Measurements from ENCODE around the gene SMAD6.

Gene SMAD6

GRCh38 chr15:66733976-66734375 lies 31.9 kb downstream of the SMAD6 start:
- TF ChIP-seq POLR2AphosphoS5 (IDR thresholded peaks at IDR 0.05; ENCODE audit: low read depth, low read length): no peak
- no peak for TF ChIP-seq FOXP2 (optimal IDR thresholded peaks at IDR 0.05; ENCODE audit: borderline replicate concordance, extremely low read depth, extremely low read length, insufficient read depth)
- no peak for TF ChIP-seq REST (IDR thresholded peaks at IDR 0.05; ENCODE audit: insufficient read depth in 1 of 2, low read depth in 2 of 2, low read length in 2 of 2)
- TF ChIP-seq TAF1 (IDR thresholded peaks at IDR 0.05; ENCODE audit: borderline replicate concordance, insufficient read depth, low read length): no peak
- TF ChIP-seq SIN3A (IDR thresholded peaks at IDR 0.05; ENCODE audit: borderline replicate concordance, insufficient read depth, low read length): no peak

- TF ChIP-seq POLR2AphosphoS5 (IDR thresholded peaks at IDR 0.05; ENCODE audit: low read depth, low read length) (no peak), TAF1 (IDR thresholded peaks at IDR 0.05; ENCODE audit: borderline replicate concordance, insufficient read depth, low read length) (no peak), FOXP2 (optimal IDR thresholded peaks at IDR 0.05; ENCODE audit: borderline replicate concordance, extremely low read depth, extremely low read length, insufficient read depth) (no peak), REST (IDR thresholded peaks at IDR 0.05; ENCODE audit: insufficient read depth in 1 of 2, low read depth in 2 of 2, low read length in 2 of 2) (no peak), SIN3A (IDR thresholded peaks at IDR 0.05; ENCODE audit: borderline replicate concordance, insufficient read depth, low read length) (no peak)
Measured at GRCh38 chr15:66734961-66735908, 33.2 kb downstream of the SMAD6 start.

- TF ChIP-seq FOXP2 (optimal IDR thresholded peaks at IDR 0.05; ENCODE audit: borderline replicate concordance, extremely low read depth, extremely low read length, insufficient read depth): no peak
- TF ChIP-seq REST (IDR thresholded peaks at IDR 0.05; ENCODE audit: insufficient read depth in 1 of 2, low read depth in 2 of 2, low read length in 2 of 2): no peak
- TF ChIP-seq POLR2AphosphoS5 (IDR thresholded peaks at IDR 0.05; ENCODE audit: low read depth, low read length): no peak
- no peak for TF ChIP-seq TAF1 (IDR thresholded peaks at IDR 0.05; ENCODE audit: borderline replicate concordance, insufficient read depth, low read length)
- no peak for TF ChIP-seq SIN3A (IDR thresholded peaks at IDR 0.05; ENCODE audit: borderline replicate concordance, insufficient read depth, low read length)
Measured at GRCh38 chr15:66735909-66736305, 33.9 kb downstream of the SMAD6 start.

GRCh38 chr15:66737243-66738010 lies 35.4 kb downstream of the SMAD6 start:
- no peak for TF ChIP-seq POLR2AphosphoS5 (IDR thresholded peaks at IDR 0.05; ENCODE audit: low read depth, low read length)
- no peak for TF ChIP-seq SIN3A (IDR thresholded peaks at IDR 0.05; ENCODE audit: borderline replicate concordance, insufficient read depth, low read length)
- no peak for TF ChIP-seq REST (IDR thresholded peaks at IDR 0.05; ENCODE audit: insufficient read depth in 1 of 2, low read depth in 2 of 2, low read length in 2 of 2)
- TF ChIP-seq FOXP2 (optimal IDR thresholded peaks at IDR 0.05; ENCODE audit: borderline replicate concordance, extremely low read depth, extremely low read length, insufficient read depth): no peak
- TF ChIP-seq TAF1 (IDR thresholded peaks at IDR 0.05; ENCODE audit: borderline replicate concordance, insufficient read depth, low read length): no peak

All from PFSK-1 (cell line).